SHP77 treated with DMSO at 0.1 percent for 48 hours (cell line): ENCODE results near the gene TRAPPC12.

Experiments
- DNase-seq: peaks from one replicate; lab custom pipeline; 2025; lab: John Stamatoyannopoulos, UW

TRAPPC12 gene

DNA sequence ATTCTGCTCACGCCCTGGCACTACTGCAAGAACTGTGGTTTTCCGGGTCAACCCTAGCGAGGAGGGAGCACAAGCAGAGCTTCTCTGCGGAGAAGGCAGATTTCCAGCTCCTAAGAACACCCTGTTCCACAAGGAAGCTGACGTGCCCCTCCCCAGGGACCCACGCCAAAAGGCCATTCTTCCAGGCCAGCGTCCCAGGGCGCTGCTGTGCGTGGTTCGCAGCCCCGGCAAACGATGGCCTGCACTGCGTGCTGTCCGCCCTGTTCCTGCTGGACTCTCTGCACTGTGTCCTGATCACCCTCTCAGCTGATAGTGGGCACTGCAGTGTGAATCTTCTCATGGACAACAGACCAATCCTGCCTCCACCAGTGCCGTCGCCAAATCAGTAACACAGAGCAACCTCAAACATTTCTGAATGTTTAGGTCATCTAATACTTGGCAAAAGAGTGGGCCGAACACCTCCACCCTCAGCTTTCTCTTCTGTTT, 90.7 kb downstream of the TRAPPC12 start:
- no peak for DNase-seq

DNA sequence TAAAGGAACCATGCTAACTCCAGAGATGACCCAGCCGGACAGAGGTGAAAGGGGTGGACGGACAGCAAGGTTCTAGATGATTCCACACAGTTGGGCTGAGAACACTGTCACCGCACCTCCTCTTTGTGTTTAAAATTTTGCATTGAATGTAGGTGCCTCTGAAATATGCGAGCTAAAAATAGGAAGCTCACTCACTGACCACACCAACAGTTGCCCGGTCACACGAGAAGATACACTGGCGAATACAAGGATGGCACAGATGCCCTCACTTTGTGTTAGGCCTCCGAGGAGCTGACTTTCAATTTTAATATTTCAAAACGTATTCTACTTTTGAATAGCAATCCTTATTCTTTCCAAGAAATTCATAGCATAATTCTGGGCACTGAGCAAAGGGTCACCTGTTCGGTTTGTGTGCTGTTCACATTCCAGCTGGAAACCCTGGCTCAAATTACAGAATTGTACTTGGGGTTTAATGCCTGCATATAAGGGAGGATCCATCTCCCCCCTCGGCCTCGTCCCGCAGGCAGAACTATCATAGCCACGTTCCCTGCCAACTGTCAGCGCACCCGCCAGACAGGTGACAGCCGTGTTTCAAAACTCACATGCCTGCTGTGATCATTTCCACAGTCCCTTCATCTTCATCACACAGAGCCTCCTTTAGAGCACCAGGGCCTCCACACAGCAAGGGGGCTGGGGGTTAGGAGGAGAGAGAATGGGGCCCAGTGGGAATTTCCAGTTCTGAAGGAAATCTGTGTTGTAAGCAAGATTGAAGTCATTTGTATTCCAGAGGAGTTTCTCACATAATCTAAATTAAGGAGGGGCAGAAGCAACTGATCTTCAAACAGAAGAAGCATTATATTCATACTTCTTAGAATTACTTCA, 91.6 kb downstream of the TRAPPC12 start:
- DNase-seq, result no peak

DNA sequence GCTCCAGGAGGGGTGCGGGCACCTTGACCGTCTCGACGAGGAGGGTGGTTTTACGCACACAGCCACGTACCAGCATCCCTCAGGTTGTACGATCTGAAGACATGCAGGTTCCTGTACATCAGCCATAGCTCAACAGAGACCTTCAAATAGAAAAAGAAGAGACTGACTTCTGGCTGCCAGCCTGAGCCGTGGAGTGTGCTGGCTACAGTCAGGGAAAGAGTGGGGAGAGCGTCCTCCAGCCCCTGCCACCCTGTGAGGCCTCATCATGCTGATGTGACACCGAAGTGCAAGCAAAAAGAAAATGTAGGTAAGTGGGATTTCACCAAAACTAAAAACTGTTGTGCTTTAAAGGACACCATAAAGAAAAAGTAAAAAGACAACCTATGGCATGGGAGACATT, 92.8 kb downstream of the TRAPPC12 start:
- no peak for DNase-seq

DNA sequence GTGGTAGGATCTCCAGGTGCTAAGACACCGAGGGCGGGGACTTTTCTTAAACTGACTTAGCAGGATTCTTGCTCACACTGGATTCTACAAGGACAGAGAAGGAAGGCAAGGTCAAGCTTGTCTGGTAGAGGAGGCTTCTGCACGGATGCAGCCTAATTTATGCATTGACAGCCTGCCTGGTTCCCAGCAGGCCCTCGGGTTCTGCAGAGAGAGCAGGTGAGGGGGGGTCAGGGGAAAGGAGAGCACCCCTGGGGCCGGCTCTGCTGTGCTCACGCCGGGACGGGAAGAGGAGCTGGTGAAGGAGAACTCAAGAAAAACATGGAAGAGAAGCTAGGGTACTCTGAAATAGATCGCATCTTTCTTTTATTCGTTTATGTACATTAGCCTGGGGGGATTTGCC, 93.5 kb downstream of the TRAPPC12 start:
- no peak for DNase-seq

DNA sequence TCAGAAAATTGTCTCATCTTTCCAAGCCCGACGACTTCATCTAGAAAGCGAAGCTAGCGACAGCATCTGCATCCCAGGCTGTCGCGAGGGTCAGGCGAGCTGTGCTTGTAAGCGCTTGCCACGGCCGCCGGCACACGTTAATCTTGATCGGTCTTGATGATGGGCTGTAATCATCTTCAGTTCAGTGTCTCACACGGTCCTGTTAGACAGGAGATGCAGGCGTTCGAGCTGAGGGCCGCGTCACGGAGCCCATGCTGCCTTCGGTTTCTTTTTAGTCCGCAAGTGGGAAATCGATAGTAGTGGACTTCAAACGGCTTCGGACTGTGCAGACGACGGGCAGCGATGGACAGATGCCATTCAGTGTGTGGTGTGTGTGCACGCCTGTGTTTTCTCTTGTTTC, 96.3 kb downstream of the TRAPPC12 start:
- no peak for DNase-seq

DNA sequence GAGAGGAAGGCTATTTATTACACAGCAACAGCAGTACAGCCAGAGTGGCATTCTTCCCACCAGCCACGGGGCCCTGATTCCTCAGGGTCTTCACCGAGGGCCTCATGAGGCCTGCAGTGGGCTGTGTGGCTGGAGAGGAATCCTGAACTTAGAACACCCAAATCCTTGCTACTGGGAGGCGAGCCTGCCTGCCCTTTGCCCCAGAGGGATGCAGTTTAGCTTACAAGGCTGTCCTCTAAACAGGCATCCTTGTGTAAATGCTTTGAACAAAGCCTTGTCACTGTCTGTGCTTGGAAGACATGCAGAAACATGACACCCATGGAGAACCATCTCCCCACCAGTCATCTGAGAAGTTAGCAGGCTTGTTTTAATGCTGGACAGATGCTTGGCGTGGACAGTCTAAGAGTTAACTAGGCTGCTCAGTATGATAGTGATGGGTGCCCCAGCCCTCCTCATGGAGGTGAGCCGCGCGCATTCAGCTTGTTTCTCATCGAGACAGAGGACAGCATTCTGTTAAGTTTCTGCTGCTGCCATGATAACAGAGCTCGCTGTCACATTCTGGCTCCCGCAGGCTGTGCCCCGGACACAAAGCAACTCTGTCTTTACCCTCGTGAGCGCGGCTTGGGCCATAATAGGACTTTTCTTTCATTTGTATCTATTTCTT, 97.0 kb downstream of the TRAPPC12 start:
- no peak for DNase-seq

DNA sequence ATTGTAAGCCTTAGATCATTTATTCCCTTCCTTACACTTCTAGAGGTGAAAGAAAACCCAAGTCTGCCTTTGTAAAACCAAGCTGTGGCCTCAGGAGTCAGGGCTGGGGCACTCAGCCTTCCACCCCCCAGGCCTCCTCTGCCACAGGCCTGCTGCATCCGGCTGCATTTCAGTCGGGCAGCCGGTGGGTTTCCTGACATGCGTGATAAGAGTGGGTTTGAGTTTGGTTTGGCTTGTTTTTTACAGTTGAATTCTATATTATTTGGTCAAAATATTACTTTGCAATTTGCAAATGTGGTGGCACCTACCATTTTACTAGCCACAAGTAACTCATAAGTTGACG, 97.5 kb downstream of the TRAPPC12 start:
- DNase-seq, result no peak

DNA sequence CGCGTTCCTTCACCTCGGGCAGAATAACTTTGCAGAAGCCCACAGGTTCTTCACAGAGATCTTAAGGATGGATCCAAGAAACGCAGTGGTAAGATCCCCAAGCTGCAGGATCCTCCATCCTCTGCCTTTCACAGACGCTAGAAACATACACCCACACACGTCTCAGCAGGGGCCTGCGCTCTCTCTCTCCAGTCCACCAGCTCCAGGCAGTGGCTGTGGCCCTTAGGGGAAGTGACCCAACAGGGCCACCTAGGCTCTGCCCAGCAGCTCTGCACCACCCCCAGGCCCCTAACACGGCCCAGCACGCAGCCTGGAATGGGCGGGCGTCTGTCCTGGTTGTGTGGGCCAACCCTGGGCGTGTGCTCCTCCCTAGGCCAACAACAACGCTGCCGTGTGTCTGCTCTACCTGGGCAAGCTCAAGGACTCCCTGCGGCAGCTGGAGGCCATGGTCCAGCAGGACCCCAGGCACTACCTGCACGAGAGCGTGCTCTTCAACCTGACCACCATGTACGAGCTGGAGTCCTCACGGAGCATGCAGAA, 99.4 kb downstream of the TRAPPC12 start:
- no peak for DNase-seq

DNA sequence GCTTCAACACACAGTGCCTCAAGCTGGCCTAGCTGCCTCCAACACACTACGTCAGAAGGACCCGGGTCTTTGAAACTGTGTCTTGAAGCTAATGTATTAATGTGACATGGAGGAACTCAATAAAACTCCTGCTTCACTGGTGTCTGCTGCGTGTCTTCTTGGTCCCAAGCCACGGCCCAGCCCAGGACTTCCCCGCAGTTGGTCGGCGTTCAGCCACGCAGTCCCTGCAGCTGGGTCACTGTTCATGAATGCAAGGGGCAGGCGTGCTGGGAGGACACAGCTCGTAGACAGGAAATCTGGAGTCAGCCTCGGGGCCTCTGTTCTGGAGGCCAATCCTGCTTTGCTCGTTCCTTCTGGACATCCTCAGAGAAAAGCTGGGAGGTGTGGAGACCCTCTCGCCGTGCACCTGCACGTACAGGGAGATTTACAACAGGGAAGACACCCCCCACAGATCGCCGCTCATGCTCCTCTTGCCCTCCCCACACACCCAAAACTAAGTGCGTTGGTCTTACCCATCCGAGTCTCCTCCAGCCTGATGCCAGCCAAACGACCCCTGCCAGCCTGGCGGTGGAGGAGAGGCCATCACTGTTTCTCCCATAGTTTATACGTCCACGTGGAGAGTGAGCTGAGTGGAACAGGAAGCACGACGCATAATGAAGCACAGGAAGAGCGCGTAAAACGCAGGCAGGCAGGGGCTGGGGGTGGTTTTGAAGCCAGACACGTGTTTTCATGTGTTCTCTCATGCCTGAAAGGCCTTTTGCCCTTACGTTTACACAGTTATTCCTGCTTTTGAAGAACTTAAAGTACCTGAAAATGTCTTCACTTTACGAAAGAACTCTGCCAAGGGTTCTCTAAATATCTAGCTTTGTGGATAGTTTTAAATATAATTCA, 100.2 kb downstream of the TRAPPC12 start:
- DNase-seq, result no peak

DNA sequence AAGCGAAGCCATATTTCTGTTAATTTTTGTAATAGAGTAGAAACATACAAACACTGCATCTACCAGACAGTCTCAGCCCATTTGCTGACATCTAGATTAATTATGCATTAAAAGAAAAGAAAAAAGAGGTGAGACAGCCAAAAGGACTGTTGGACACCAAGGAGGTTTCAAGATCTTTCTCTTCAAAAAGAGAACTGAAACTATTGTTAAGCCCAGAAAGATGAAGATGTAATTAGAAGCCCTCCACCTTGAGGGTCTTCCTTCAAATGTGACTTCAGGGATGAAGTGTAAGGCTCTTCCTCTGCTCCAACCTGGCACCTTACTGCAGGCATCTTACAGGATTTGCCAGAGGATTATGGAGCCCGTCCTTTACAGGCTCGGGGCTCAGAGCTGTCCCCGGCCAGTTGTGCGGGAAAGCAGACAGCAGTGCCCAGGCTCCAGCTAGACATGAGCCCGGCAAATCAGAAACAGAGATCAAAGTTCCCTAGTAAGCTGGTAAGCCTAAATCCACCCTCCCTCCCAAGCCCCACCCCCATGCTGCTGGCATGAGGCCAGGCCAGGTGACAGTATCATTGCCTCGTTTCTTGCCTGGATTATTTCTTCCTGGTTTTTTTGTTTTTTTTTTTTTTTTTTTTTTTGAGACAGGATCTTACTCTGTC, 101.0 kb downstream of the TRAPPC12 start:
- DNase-seq, result no peak

DNA sequence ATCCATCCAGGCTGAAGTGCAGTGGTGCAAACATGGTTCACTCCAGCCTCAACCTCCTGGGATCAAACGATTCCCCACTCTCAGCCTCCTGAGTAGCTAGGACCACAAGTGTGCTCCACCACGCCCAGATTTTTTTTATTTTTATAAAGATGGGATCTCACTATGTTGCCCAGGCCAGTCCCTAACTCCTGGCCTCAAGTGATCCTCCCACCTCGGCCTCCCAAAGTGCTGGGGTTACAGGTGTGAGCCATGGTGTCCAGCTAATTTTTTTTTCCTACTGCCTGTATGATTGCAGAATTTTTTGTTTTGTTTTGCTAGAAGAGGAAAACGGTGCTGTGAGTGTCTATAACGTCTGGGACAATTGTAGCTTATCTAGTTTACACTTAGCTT, 101.5 kb downstream of the TRAPPC12 start:
- DNase-seq, result no peak

DNA sequence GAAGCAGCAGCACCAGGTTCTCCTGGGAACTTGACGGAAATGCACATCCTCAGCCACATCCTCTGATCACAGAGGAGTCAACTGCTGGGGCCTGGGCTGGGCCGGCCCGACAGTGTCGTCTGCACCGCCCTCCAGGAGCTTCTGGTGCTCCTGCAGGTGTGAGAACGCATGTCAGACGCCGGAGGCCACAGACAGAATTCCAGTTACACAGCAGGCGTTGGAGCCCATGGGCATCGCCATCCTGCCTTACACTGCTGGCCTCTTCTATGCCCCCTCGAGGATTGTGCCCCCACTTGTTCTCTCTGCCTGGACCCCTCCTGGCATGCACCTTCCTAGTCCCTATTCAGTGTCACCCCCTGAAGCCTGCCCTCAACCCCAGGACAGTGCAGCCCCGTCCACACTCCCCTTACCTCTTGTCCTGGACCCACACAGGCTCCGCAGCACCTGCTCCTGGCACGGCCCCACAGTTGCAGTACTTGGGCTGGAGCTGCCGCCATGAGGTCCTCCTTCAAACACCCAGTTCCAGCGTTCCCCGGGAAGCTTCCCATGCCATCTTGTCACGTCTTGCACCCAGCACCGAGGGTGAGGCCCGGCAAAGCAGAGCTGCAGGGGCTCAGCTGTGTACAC, 102.4 kb downstream of the TRAPPC12 start:
- DNase-seq, result no peak

DNA sequence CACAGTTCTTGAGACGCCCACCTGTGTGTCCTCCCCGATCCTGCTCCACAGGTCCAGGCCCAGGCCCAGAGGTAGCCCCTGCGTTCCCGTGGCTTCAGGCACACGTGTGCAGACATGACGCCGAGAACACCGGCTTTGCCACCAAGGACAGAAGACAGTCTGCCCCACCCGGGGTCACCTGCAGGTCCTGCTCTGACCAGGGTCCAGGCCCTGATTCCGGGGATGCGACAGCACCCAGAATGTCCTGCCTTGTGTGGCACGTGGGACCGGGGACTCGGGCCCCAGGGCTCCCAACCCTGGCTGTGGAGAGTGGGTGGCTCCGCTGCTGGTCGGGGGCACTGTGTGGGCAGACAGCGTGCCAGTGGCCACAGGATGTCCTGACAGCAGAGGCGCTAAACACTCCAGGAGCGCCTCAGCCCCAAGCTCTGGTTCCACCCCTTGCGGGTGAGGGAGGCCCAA, 102.9 kb downstream of the TRAPPC12 start:
- DNase-seq, result no peak

DNA sequence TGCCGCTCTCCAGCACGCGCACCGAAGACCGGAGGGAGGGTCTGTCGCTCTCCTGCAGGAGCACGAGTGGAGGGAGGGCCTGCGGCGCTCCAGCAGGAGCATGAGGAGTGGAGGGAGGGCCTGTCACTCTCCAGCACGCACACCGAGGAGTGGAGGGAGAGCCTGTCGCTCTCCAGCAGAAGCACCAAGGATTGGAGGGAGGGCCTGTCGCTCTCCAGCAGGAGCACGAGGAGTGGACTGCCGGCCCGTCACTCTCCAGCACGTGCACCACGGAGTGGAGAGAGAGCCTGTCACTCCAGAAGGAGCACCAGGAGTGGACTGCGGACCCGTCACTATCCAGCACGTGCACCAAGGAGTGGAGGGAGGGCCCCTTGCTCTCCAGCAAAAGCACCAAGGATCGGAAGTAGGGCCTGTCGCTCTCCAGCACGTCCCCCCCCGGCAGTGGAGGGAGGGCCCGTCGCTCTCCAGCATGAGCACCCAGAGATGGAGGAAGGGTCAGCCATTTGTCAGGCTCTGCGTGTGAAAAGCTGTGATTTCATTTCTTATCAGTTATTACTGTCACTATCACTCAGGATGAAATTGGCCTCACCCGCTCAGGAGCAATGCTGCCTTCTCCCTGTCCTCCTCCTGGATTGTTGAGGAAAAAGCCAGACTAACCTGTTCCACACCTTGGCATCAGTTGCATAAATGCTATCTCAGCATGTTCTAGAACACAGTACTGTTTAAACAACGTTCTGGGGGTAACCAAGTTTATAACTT, 103.9 kb downstream of the TRAPPC12 start:
- DNase-seq, result no peak

DNA sequence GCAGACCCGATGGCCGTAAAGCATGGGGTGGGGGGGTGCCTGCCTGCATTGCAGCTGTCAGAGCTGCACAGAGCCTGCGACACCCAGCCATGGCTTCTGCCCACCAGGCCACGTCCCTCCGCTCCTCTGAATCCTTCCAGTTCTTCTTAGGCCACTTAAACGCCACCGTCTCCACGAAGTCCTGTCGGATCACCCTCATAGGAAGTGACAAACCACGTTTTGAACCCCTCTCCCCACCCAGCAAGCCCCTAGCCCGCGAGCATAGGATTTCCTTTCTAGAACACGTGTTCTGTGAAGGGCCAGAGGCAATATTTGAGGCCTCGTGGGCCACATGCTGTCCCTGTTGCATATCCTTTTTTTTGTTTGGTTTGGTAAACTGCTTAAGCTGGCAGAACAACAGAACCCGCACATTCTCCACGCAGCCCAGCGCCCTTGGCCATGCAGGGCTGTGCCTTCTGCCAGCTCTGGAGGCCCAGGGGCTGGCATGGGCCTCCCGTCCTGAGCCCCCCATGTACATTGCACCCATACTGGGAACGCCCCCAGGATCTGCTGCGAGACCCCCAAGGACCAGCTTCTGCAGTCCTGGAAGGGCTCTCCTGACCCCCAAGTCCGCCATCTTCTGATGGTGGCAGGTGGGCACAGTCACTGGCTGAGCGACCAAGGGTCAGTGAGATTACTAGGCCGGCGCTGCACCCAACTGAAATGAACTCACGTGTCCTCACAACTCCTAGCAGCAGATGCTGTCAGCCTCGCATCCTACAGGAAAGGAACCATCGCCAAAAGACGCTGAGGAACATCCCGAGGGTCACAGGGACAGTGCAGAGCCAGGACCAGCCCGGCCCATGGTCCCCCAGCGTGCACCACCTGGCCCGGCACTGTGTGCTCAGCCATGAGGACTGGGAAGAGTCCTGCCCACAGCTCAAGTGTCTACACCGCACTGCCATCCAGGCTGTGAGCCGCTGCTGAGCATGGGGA, 104.8 kb downstream of the TRAPPC12 start:
- DNase-seq, result no peak

DNA sequence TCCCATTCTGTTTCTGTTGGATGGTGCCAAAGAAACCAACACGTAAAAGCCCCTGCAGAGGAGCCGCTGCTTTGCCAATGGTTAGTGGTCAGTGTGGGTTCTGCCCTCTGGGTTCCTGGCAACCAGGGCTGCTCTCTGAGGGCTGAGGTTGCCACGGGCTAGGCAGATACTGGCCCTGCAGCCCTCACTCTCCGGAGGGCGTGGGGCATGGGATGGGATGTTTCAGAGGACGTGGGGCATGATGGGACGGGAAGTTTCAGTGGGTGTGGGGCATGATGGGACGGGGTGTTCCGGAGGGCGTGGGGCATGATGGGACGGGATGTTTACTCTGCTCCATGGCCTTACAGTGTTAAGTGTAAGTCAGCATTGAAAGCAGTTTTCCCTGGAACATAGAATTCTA, 105.7 kb downstream of the TRAPPC12 start:
- no peak for DNase-seq

DNA sequence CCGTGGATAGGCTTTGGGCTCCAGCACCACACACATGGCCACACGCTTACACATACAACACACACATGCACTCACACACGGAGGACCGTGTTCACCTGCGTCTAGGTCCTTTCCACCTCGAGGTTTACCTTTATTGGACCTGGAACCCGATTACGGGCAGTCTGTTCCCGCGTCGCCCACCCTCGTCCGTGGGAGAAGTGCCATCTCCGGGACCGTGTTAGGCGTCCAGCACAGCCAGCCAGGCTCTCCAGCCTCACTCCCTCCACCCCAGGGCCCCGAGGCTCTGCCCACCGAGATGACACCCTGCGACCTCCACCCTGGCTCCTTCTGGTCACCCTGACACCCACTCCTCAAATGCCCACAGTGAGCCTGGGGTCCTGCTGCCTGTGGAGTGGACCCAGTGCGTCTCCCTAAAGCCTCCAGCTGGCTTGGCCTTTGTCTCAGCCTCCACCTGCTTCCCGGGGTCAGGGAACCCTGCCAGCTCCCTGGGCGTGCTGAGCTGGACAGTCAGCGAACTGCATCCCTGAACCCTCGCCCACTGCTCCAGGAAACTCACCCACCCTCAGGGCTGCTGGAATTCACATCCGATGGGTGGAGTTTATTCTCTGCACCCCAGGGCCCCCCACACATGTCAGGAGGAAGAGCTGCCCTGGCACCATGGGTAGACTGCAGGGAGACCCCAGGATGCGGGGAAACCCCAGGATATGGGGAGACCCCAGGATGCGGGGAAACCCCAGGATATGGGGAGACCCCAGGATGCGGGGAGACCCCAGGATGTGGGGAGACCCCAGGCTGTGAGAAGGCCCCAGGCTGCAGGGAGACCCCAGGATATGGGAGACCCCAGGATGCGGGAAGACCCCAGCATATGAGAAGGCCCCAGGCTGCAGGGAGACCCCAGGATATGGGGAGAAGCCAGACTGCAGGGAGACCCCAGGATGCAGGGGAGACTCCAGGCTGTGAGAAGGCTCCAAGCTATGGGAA, 106.8 kb downstream of the TRAPPC12 start:
- no peak for DNase-seq

DNA sequence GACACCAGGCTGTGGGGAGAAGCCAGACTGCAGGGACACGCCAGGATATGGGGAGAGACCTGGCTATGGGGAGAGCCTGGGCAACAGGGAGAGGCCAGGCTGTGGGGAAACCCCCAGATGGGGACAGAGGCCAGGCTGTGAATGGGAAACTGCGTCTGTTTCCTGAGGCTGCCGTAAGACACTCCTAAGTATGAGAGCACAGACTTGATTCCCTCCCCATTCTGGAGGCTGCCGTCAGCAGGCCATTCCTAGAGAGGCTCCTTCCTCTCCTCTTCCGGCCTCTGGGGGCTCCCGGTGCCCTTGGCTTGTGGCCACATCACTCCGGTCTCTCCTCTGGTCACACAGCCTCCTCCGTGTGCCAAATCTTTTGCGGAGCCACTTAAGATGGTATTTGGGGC, 107.5 kb downstream of the TRAPPC12 start:
- no peak for DNase-seq
